ENCODE results near the gene BLTP3B.

GRCh38 chr12:100159391-100160104 lies 16.9 kb upstream of the BLTP3B start:
- TF ChIP-seq CTCF (IDR thresholded peaks at IDR 0.05) = no peak
- TF ChIP-seq POLR2AphosphoS5 (IDR thresholded peaks at IDR 0.05) = no peak
